T1000 (cell line): ENCODE data around the gene PIP4K2B.
"Not testable (repeated sequence)": the region's sequence is repeated elsewhere in the genome, so short reads cannot be mapped to it uniquely, and the experiment has no call there.

Experiments used
- DNase-seq: peaks from one replicate; lab custom pipeline; 2025; ENCODE audit warnings: mixed read lengths; lab: John Stamatoyannopoulos, UW

The PIP4K2B gene

GRCh38 chr17:38730526-38731379 lies 68.6 kb downstream of the PIP4K2B start:
- peak; percentile 33 for DNase-seq

- peak; percentile 70 for DNase-seq
These were observed 69.3 kb downstream of the PIP4K2B start, which contains the start of gene CISD3 for GRCh38 chr17:38729886-38730525. Gene CISD3, plus strand, starts transcription at chr17:38730341. Its CDS starts 18 bp downstream, at chr17:38730359.

- no peak for DNase-seq
These were observed 69.9 kb downstream of the PIP4K2B start for GRCh38 chr17:38729368-38729885.

GRCh38 chr17:38728290-38728831 lies 71.0 kb downstream of the PIP4K2B start:
- DNase-seq, result no peak

- DNase-seq, result no peak
These were observed 71.6 kb downstream of the PIP4K2B start for GRCh38 chr17:38727736-38728135.

- not testable (repeated sequence) for DNase-seq
These were observed 73.2 kb downstream of the PIP4K2B start for GRCh38 chr17:38726145-38726544.

GRCh38 chr17:38725066-38725465 lies 74.3 kb downstream of the PIP4K2B start:
- no peak for DNase-seq

- no peak for DNase-seq
These were observed 74.9 kb downstream of the PIP4K2B start for GRCh38 chr17:38724337-38724988.

- DNase-seq, result no peak
These were observed 77.6 kb downstream of the PIP4K2B start for GRCh38 chr17:38721802-38722201.

- DNase-seq, result no peak
These were observed 78.4 kb downstream of the PIP4K2B start for GRCh38 chr17:38720941-38721340.

- DNase-seq, result no peak
These were observed 79.3 kb downstream of the PIP4K2B start for GRCh38 chr17:38719943-38720641.

- DNase-seq, result no peak
These were observed 79.9 kb downstream of the PIP4K2B start for GRCh38 chr17:38719289-38719942.

- DNase-seq, result no peak
These were observed 82.1 kb downstream of the PIP4K2B start for GRCh38 chr17:38717139-38717745.

- no peak for DNase-seq
These were observed 82.9 kb downstream of the PIP4K2B start for GRCh38 chr17:38716368-38717005.
